ENCODE data around the gene CREBL2.
"Not testable (repeated sequence)": the region's sequence is repeated elsewhere in the genome, so short reads cannot be mapped to it uniquely, and the experiment has no call there.

Gene CREBL2

GRCh38 chr12:12598864-12599263 lies 12.8 kb upstream of the CREBL2 start:
- DNase-seq = no peak

- DNase-seq = no peak
Measured at GRCh38 chr12:12599750-12600643, 11.7 kb upstream of the CREBL2 start.

- no peak for DNase-seq
Measured at GRCh38 chr12:12600659-12601058, 11.0 kb upstream of the CREBL2 start.

- DNase-seq = no peak
Measured at GRCh38 chr12:12604740-12605139, 6.9 kb upstream of the CREBL2 start.

GRCh38 chr12:12606781-12607589 lies 4.7 kb upstream of the CREBL2 start:
- DNase-seq = no peak

GRCh38 chr12:12608557-12608957 lies 3.1 kb upstream of the CREBL2 start:
- no peak for DNase-seq

- no peak for DNase-seq
Measured at GRCh38 chr12:12609692-12610091, 2.0 kb upstream of the CREBL2 start.

- DNase-seq = no peak
Measured at GRCh38 chr12:12610711-12611110, 965 bp upstream of the CREBL2 start.

GRCh38 chr12:12612358-12612757 lies 682 bp downstream of the CREBL2 start:
- no peak for DNase-seq

- DNase-seq = no peak
Measured at GRCh38 chr12:12613344-12613743, 1.7 kb downstream of the CREBL2 start.

- no peak for DNase-seq
Measured at GRCh38 chr12:12614342-12614741, 2.7 kb downstream of the CREBL2 start.

- no peak for DNase-seq
Measured at GRCh38 chr12:12616512-12617310, 5.0 kb downstream of the CREBL2 start.

GRCh38 chr12:12618064-12618463 lies 6.4 kb downstream of the CREBL2 start:
- DNase-seq = not testable (repeated sequence)

- DNase-seq = no peak
Measured at GRCh38 chr12:12620730-12621315, 9.1 kb downstream of the CREBL2 start.

GRCh38 chr12:12622418-12622817 lies 10.7 kb downstream of the CREBL2 start:
- no peak for DNase-seq

- no peak for DNase-seq
Measured at GRCh38 chr12:12624498-12624992, 12.9 kb downstream of the CREBL2 start.

GRCh38 chr12:12626471-12626870 lies 14.8 kb downstream of the CREBL2 start:
- no peak for DNase-seq

GRCh38 chr12:12627308-12627827 lies 15.7 kb downstream of the CREBL2 start:
- DNase-seq = no peak

GRCh38 chr12:12628013-12628412 lies 16.3 kb downstream of the CREBL2 start:
- no peak for DNase-seq

- DNase-seq = no peak
Measured at GRCh38 chr12:12630850-12631249, 19.2 kb downstream of the CREBL2 start.

- no peak for DNase-seq
Measured at GRCh38 chr12:12635651-12636050, 24.0 kb downstream of the CREBL2 start.

GRCh38 chr12:12636641-12637040 lies 25.0 kb downstream of the CREBL2 start:
- no peak for DNase-seq
